Ovary (tissue), 9 donors: Measurements from ENCODE around the gene BMERB1. TPM values are rescaled to one million over a fixed set of nuclear protein-coding genes. Genes with fewer than 3 reads are reported as not detected.

Experiments used
- DNase-seq, 5 donors: peaks; one replicate each; pipeline ENCODE4 v3.0.0-alpha.2; 2019 to 2020
- H3K27ac ChIP-seq, 2 donors: fragments of 200-600 bp; one replicate each; pipeline versions ENCODE4 v1.5.1 to v1.8.0; 2019 to 2022
- H3K27me3 ChIP-seq: fragments of 200-600 bp; one replicate; pipeline ENCODE4 v1.8.0; 2022
- H3K36me3 ChIP-seq: fragments of 200-600 bp; sonication (generic); one replicate; pipeline ENCODE4 v1.5.1; 2019
- H3K4me1 ChIP-seq: one replicate; pipeline ENCODE4 v1.8.1; 2013; ENCODE audit warnings: mild to moderate bottlenecking, moderate library complexity; ENCODE audit not compliant: insufficient read depth
- H3K4me3 ChIP-seq: fragments of 200-600 bp; sonication (generic); one replicate; pipeline ENCODE4 v1.5.1; 2017
- H3K9me3 ChIP-seq, 2 donors: fragments of 200-600 bp in 1 of 2; sonication (generic) in 1 of 2; one replicate each; pipeline versions ENCODE4 v1.5.1 to v1.8.1; 2013 to 2019; ENCODE audit warnings: mild to moderate bottlenecking in 1 of 2, moderate library complexity in 1 of 2
- CTCF ChIP-seq, 3 donors: fragments of 450-650 bp in 2 of 3; fragments of 200-600 bp in 1 of 3; IDR thresholded peaks; one replicate each; pipeline versions ENCODE4 v1.5.1 to v1.8.0; 2016 to 2022; ENCODE audit warnings: antibody characterized with exemption in 3 of 3, mild to moderate bottlenecking in 1 of 3
- EP300 ChIP-seq: sonication (generic); formaldehyde crosslinking; IDR thresholded peaks from one replicate; pipeline ENCODE4 v1.6.1; 2017; ENCODE audit warnings: antibody characterized with exemption
- POLR2A ChIP-seq: fragments of 450-650 bp; IDR thresholded peaks from one replicate; pipeline ENCODE4 v1.6.1; 2017; ENCODE audit warnings: antibody characterized with exemption, mild to moderate bottlenecking, moderate library complexity
- WGBS, 3 donors: extraction: QIAGEN DNeasy Blood & Tissue Kit in 1 of 3; methylation state at CpG; one replicate each; pipeline versions ENCODE4 v1.1.5 to v1.1.7; 2013 to 2017; 5-methylcytosine and 5-hydroxymethylcytosine counted together
- intact Hi-C, 4 donors: fragments of 100-400 bp; cut with DNase I; formaldehyde crosslinking; loops; one replicate each; pipeline versions ENCODE4 v1.11.0 to v1.15.1; 2022 to 2023
- polyA plus RNA-seq, 2 donors: library from polyadenylated mRNA; stranded (reverse); fragments of 200-250 nt in 1 of 2; fragments of 350-450 nt in 1 of 2; fragmentation: Illumina TruSeq in 1 of 2; extraction: RNeasy Lipid Tissue Mini Kit (QIAGEN cat#74804) in 1 of 2; gene quantifications; one replicate each; pipeline ENCODE4 v1.2.3, GENCODE V29; 2013 to 2014
- total RNA-seq, 7 donors: library from RNA; depleted of rRNA in 2 of 7; stranded (reverse); fragments of >200 nt in 2 of 7; fragmentation: NEBNext Ultra II Directional in 3 of 7; extraction: Animal tissue kit (Norgen Biotek cat#: 25700) in 3 of 7; gene quantifications; one replicate each; pipeline versions ENCODE4 v1.1.0 to v1.2.4, GENCODE V29; 2016 to 2023
- donor health status: DM: no; HTN: no; CAD: no; lungs with moderate emphysema.
- donor health status: DM: no; HTN: no; CAD: no.
- donor health status: Bipolar disorder and iron deficiency.
- donor health status: DM: yes; HTN: yes; CAD: no.
- donor health status: DM: no; HTN: no; CAD: no.
- donor health status: DM: yes; HTN: yes; CAD: no.

Gene BMERB1
- total and polyA plus RNA-seq, 9 donors, result 22.6 to 77.5 (median 65.2) TPM

GRCh38 chr16:15444264-15444663, 9.9 kb downstream of the BMERB1 start:
- intact Hi-C loops, result no loop called here
- no peaks in the 10 kb centered on the region for H3K27me3 ChIP-seq
- no peak overlapping the region for H3K27ac ChIP-seq
- TF ChIP-seq POLR2A (no peak), CTCF (IDR thresholded peaks at IDR 0.05) (no peak), EP300 (no peak)
- no peak for DNase-seq
- 92 to 95% (median 95%) methylated on average over 3 of the region's 3 CpGs for WGBS, 3 donors
- no peaks in the 10 kb centered on the region for H3K9me3 ChIP-seq
- peaks cover 5% of the 10 kb centered on the region for H3K4me1 ChIP-seq
- H3K4me3 ChIP-seq, result no peak overlapping the region
- no peaks in the 10 kb centered on the region for H3K36me3 ChIP-seq

- Histone ChIP-seq H3K9me3 (no peaks in the 10 kb centered on the region), H3K4me3 (no peak overlapping the region), H3K36me3 (no peaks in the 10 kb centered on the region), H3K4me1 (peaks cover 1% of the 10 kb centered on the region), H3K27ac (no peak overlapping the region), H3K27me3 (no peaks in the 10 kb centered on the region)
- WGBS, 3 donors, result 88 to 98% (median 93%) methylated on average over 1 of the region's 1 CpG
- no peak for DNase-seq
- TF ChIP-seq POLR2A (no peak), CTCF (IDR thresholded peaks at IDR 0.05) (no peak), EP300 (no peak)
- intact Hi-C loops, result no loop called here
Observed at GRCh38 chr16:15445450-15445849, 11.1 kb downstream of the BMERB1 start.

- peaks cover under 1% of the 10 kb centered on the region for H3K4me1 ChIP-seq
- H3K27me3 ChIP-seq, result no peaks in the 10 kb centered on the region
- no peak overlapping the region for H3K4me3 ChIP-seq
- WGBS, 3 donors, result 92 to 98% (median 95%) methylated on average over 5 of the region's 5 CpGs
- DNase-seq, result no peak
- intact Hi-C loops, result no loop called here
- no peaks in the 10 kb centered on the region for H3K36me3 ChIP-seq
- no peak overlapping the region for H3K27ac ChIP-seq
- TF ChIP-seq POLR2A, result no peak
- no peak for TF ChIP-seq CTCF (IDR thresholded peaks at IDR 0.05)
- no peak for TF ChIP-seq EP300
- no peaks in the 10 kb centered on the region for H3K9me3 ChIP-seq
Observed at GRCh38 chr16:15446901-15447300, 12.5 kb downstream of the BMERB1 start.

GRCh38 chr16:15450624-15451023, 16.2 kb downstream of the BMERB1 start:
- intact Hi-C loops, result no loop called here
- H3K27ac ChIP-seq, result no peak overlapping the region
- H3K4me3 ChIP-seq, result no peak overlapping the region
- no peaks in the 10 kb centered on the region for H3K36me3 ChIP-seq
- no peaks in the 10 kb centered on the region for H3K9me3 ChIP-seq
- H3K27me3 ChIP-seq, result no peaks in the 10 kb centered on the region
- WGBS, 3 donors, result 71 to 89% (median 88%) methylated on average over 6 of the region's 6 CpGs
- H3K4me1 ChIP-seq, result peaks cover 6% of the 10 kb centered on the region
- no peak for DNase-seq
- no peak for TF ChIP-seq CTCF (IDR thresholded peaks at IDR 0.05)
- no peak for TF ChIP-seq POLR2A
- no peak for TF ChIP-seq EP300
